HEK293T (cell line): Measurements from ENCODE around the gene BTBD9.

Experiments
- BHLHE40 ChIP-seq: fragments of 450-650 bp; IDR thresholded peaks from 2 replicates; pipeline ENCODE4 v1.6.1; 2016; ENCODE audit warnings: mild to moderate bottlenecking, moderate library complexity, borderline replicate concordance
- CTBP1 ChIP-seq: fragments of 450-650 bp; IDR thresholded peaks from 2 replicates; pipeline ENCODE4 v1.6.1; 2016; ENCODE audit warnings: borderline replicate concordance
- ELF4 ChIP-seq: fragments of 450-650 bp; IDR thresholded peaks from 2 replicates; pipeline ENCODE4 v1.6.1; 2017; ENCODE audit warnings: antibody characterized with exemption
- FOXA1 ChIP-seq: fragments of 450-650 bp; IDR thresholded peaks from 2 replicates; pipeline ENCODE4 v1.6.1; 2016; ENCODE audit warnings: mild to moderate bottlenecking
- FOXK2 ChIP-seq: fragments of 450-650 bp; IDR thresholded peaks from 2 replicates; pipeline ENCODE4 v1.6.1; 2016; ENCODE audit warnings: mild to moderate bottlenecking
- FOXM1 ChIP-seq: fragments of 450-650 bp; IDR thresholded peaks from 2 replicates; pipeline ENCODE4 v1.6.1; 2017; ENCODE audit warnings: mild to moderate bottlenecking, borderline replicate concordance
- NFRKB ChIP-seq: fragments of 450-650 bp; IDR thresholded peaks from 2 replicates; pipeline ENCODE4 v1.6.1; 2016; ENCODE audit warnings: mild to moderate bottlenecking, moderate library complexity
- SP1 ChIP-seq: fragments of 450-650 bp; IDR thresholded peaks from 2 replicates; pipeline ENCODE4 v1.6.1; 2017
- SUZ12 ChIP-seq: fragments of 450-650 bp; IDR thresholded peaks from 2 replicates; pipeline ENCODE4 v1.6.1; 2016; ENCODE audit warnings: mild to moderate bottlenecking
- TARDBP ChIP-seq: fragments of 450-650 bp; IDR thresholded peaks from 2 replicates; pipeline ENCODE4 v1.6.1; 2016
- ZNF384 ChIP-seq: fragments of 450-650 bp; IDR thresholded peaks from 2 replicates; pipeline ENCODE4 v1.6.1; 2016
- TF ChIP-seq, protein P1 (sequence below): fragments of 450-650 bp; IDR thresholded peaks from 2 replicates; pipeline ENCODE4 v1.6.1; 2016

DNA sequence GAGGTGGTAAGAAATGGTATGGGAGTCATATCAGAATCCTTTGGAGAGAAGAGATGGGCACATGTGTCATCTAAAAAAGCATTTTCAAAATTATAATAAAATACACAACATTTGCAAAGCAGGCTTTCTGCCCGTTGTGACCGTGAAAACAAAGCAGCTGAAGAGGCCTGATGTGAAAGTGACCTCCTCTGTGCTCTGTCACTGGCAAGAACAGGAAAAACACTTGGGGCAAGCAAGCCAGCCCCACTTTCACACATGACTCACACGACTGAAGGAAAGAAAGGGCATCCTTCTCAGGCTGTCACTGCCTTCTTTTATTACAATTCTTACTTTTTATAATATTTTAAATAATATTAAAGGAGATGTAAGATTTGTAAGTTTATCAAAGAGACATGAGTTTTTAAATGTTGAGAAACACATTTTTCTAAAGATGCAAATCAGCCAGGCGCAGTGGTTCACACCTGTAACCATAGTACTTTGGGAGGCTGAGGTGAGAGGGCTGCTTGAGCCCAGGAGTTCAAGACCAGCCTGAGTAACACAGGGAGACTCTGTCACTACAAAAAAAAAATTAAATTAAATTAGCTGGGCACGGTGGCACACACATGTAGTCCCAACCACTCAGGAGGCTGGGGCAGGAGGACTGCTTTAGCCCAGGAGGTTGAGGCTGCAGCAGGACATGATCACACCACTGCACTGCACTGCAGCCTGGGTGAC lies 143.7 kb downstream of the BTBD9 start:
- no peak for TF ChIP-seq CTBP1
- no peak for TF ChIP-seq NFRKB
- no peak for TF ChIP-seq SP1
- TF ChIP-seq FOXM1, result no peak
- no peak for TF ChIP-seq FOXK2
- no peak for TF ChIP-seq FOXA1
- TF ChIP-seq ELF4, result no peak
- no peak for TF ChIP-seq SUZ12
- TF ChIP-seq ZNF384, result no peak
- TF ChIP-seq BHLHE40, result no peak
- TF ChIP-seq TARDBP, result no peak
- TF ChIP-seq, protein P1, sequence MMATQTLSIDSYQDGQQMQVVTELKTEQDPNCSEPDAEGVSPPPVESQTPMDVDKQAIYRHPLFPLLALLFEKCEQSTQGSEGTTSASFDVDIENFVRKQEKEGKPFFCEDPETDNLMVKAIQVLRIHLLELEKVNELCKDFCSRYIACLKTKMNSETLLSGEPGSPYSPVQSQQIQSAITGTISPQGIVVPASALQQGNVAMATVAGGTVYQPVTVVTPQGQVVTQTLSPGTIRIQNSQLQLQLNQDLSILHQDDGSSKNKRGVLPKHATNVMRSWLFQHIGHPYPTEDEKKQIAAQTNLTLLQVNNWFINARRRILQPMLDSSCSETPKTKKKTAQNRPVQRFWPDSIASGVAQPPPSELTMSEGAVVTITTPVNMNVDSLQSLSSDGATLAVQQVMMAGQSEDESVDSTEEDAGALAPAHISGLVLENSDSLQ, result no peak
